Tibial artery (tissue), 4 donors: ENCODE measurements around the gene OTUB1.

Source experiments
- DNase-seq, 2 donors: peaks; one replicate each; pipeline ENCODE4 v3.0.0-alpha.2; 2019
- H3K27ac ChIP-seq, 2 donors: fragments of 200-600 bp; sonication (generic) in 1 of 2; 1 replicate in 1 of 2; 2 replicates in 1 of 2; pipeline ENCODE4 v1.5.1; 2018 to 2019; ENCODE audit warnings: mild to moderate bottlenecking in 1 of 2
- H3K27me3 ChIP-seq, 2 donors: fragments of 200-600 bp; sonication (generic) in 1 of 2; one replicate each; pipeline versions ENCODE4 v1.5.1 to v1.6.0; 2016 to 2019
- H3K36me3 ChIP-seq, 3 donors: fragments of 200-600 bp; sonication (generic) in 2 of 3; one replicate each; pipeline ENCODE4 v1.5.1; 2016 to 2019; ENCODE audit warnings: mild to moderate bottlenecking in 2 of 3
- H3K4me1 ChIP-seq, 4 donors: fragments of 200-600 bp; sonication (generic) in 2 of 4; 1 replicate in 3 of 4; 2 replicates in 1 of 4; pipeline ENCODE4 v1.5.1; 2016 to 2019
- H3K4me3 ChIP-seq, 2 donors: fragments of 200-600 bp; sonication (generic) in 1 of 2; 1 replicate in 1 of 2; 2 replicates in 1 of 2; pipeline ENCODE4 v1.5.1; 2018 to 2019; ENCODE audit warnings: mild to moderate bottlenecking in 2 of 2
- H3K9me3 ChIP-seq, 3 donors: fragments of 200-600 bp; sonication (generic) in 1 of 3; one replicate each; pipeline ENCODE4 v1.5.1; 2016 to 2019
- intact Hi-C: fragments of 100-400 bp; cut with DNase I; formaldehyde crosslinking; loops from one replicate; pipeline ENCODE4 v1.15.0; 2023; ENCODE audit warnings: low total_unique reads
- TF ChIP-seq, protein P1 (sequence below), 2 experiments: fragments of 200-600 bp in 1 of 2; fragments of 450-650 bp in 1 of 2; IDR thresholded peaks; one replicate each; pipeline ENCODE4 v1.5.1; 2017 to 2019; ENCODE audit warnings: antibody characterized with exemption in 2 of 2, mild to moderate bottlenecking in 1 of 2, moderate library complexity in 1 of 2

The OTUB1 gene, protein sequence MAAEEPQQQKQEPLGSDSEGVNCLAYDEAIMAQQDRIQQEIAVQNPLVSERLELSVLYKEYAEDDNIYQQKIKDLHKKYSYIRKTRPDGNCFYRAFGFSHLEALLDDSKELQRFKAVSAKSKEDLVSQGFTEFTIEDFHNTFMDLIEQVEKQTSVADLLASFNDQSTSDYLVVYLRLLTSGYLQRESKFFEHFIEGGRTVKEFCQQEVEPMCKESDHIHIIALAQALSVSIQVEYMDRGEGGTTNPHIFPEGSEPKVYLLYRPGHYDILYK

DNA sequence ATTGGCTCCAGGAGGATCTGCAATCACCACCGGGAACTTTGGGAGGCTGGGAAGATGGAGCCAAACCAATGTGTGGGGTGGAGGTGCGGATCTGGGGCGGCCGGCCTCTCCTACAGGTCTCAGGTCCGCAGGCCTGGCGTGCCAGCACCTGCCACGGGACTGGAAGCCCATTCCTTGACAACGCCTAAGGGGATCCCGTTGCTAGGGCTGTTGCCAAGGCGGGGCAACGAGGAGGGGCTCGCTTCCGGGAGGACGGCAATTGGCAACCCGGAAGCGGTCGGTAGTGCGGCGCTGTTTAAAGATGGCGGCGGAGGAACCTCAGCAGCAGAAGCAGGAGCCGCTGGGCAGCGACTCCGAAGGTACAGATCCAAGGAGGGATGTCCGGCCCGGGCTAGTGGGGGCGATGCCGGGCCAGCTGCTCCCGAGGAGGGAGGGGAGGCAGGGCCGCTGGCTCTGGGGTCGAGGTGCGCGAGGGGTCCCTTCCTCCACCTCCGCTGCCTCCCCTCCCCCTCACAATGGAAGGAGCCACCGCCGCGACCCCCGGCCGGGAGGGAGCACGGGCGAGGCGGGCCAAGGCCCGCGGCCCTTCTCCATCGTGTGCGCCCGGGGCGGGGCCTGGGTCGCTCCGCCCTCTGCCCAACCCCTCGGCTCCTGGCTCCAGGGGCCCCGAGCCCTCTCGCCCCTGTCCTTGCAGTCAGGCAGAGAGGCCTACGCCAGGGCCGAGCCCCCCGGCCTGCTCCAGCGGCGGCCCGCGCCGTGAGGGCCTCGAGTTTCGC lies at the start of gene OTUB1:
Gene OTUB1, plus strand, starts transcription at position 283 of the 776 bp plus-strand sequence. Its CDS starts 19 bp downstream, at position 302.
- Histone ChIP-seq H3K4me1 (peaks cover 0 to 23% (median 18%) of the 10 kb centered on the region in 4 donors), H3K4me3 (peak within 1 kb of the TSS; percentile 69 to 97), H3K9me3 (no peaks in the 10 kb centered on the region), H3K27ac (peak within 1 kb of the TSS; percentile 77 to 88), H3K27me3 (no peaks in the 10 kb centered on the region), H3K36me3 (peaks cover 9 to 33% (median 13%) of the 10 kb centered on the region in 3 donors)
- TF ChIP-seq, protein P1, sequence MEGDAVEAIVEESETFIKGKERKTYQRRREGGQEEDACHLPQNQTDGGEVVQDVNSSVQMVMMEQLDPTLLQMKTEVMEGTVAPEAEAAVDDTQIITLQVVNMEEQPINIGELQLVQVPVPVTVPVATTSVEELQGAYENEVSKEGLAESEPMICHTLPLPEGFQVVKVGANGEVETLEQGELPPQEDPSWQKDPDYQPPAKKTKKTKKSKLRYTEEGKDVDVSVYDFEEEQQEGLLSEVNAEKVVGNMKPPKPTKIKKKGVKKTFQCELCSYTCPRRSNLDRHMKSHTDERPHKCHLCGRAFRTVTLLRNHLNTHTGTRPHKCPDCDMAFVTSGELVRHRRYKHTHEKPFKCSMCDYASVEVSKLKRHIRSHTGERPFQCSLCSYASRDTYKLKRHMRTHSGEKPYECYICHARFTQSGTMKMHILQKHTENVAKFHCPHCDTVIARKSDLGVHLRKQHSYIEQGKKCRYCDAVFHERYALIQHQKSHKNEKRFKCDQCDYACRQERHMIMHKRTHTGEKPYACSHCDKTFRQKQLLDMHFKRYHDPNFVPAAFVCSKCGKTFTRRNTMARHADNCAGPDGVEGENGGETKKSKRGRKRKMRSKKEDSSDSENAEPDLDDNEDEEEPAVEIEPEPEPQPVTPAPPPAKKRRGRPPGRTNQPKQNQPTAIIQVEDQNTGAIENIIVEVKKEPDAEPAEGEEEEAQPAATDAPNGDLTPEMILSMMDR (IDR thresholded peaks at IDR 0.05), result no peak
- peak; percentile 90 to 94 for DNase-seq
- intact Hi-C loops, result no loop called here

DNA sequence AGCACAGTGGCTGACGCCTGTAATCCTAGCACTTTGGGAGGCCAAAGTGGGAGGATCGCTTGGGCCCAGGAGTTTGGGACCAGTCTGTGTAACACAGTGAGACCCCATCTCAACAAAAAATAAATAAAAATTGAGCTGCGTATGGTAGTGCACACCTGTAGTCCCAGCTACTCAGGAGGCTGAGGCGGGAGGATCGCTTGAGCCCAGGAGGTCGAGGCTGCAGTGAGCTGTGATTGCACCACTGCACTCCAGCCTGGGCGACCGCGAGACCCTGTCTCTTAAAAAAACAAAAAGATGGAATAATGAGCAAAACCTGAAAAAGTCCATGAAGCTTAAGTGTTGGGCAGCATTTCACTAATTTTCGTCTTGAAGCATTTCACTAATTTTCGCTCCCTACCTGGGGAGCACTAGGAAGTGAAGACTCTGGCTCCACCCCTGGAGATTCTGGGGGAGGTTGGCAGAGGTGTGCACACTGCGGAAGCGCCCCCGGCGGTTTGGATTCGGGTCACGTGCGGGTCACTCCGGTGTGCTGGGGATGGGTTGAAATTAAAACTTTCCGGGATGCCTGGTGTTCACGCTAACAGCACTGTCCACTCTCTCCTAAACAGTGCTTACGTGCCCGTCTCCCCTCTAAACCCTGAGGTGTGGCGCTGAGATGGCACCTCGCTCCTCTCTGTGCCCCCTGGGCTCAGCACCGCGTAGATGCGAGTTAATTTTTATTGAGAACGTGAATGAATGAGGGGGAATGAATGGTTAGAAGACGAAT lies 48.3 kb upstream of the OTUB1 start:
- Histone ChIP-seq H3K4me1 (peaks cover 0 to 35% (median 14%) of the 10 kb centered on the region in 4 donors), H3K9me3 (no peaks in the 10 kb centered on the region), H3K27ac (peak overlapping the region; percentile 67 to 71), H3K36me3 (no peaks in the 10 kb centered on the region), H3K4me3 (peak overlapping the region; percentile 67 to 69), H3K27me3 (no peaks in the 10 kb centered on the region)
- intact Hi-C loops, result no loop called here
- DNase-seq, result no peak
- TF ChIP-seq, protein P1 (IDR thresholded peaks at IDR 0.05), result no peak

DNA sequence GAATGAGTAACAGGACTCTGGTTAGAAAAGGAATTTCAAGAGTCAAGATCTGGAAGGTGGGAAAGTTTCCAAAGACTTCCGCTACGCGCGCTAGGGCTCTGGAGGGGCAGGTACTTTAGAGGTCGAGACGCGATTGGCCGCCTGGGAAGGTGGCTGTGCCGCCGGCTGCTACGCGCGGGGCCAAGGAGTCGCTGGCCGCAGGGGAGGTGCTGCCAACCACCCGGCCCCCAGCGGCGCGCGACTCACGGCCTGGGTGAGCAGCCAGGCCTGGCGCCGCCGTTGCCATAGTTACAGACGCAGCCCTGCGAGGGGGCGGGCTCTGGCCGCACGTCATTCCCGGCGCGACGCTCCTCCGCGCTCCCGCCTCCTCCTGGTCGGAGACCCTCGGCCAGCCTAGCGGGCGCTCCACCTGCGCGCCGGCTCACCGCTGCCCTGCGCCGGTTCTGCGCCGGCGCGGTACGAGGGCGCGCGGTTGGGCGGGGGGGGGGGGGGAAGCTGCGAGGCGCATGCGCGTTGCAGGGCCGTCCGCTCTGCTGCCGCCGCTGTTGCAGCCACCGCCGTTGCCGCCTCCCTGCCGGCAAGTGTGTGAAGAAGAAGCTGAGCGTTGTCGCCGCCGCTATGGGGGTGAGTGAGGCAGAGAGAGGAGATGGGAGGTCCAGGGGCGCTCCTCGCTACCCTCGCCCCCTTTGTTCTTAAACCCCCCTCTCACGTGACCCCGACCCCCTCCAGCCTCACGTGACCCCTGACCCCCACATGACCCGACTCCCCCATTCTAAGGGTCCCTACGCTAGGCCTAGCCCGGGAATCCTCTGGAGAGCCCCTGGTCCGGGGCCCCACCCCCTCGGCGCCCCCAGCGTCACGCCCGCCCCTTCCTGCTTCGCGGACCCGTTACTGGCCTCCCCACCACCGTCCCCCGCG lies 47.5 kb upstream of the OTUB1 start, which contains the start of gene NAA40:
Gene NAA40, plus strand, starts transcription at position 524 of the 918 bp plus-strand sequence. Its CDS starts 95 bp downstream, at position 619.
- intact Hi-C loops, result no loop called here
- H3K36me3 ChIP-seq, result no peaks in the 10 kb centered on the region
- no peaks in the 10 kb centered on the region for H3K27me3 ChIP-seq
- no peaks in the 10 kb centered on the region for H3K9me3 ChIP-seq
- peaks cover 0 to 30% (median 12%) of the 10 kb centered on the region in 4 donors for H3K4me1 ChIP-seq
- peak within 1 kb of the TSS; percentile 67 to 69 for H3K4me3 ChIP-seq
- DNase-seq, result peak; percentile 84 to 92
- H3K27ac ChIP-seq, result peak within 1 kb of the TSS; percentile 67 to 71
- TF ChIP-seq, protein P1 (IDR thresholded peaks at IDR 0.05), result peak in 1 of 2 experiments; percentile 27

DNA sequence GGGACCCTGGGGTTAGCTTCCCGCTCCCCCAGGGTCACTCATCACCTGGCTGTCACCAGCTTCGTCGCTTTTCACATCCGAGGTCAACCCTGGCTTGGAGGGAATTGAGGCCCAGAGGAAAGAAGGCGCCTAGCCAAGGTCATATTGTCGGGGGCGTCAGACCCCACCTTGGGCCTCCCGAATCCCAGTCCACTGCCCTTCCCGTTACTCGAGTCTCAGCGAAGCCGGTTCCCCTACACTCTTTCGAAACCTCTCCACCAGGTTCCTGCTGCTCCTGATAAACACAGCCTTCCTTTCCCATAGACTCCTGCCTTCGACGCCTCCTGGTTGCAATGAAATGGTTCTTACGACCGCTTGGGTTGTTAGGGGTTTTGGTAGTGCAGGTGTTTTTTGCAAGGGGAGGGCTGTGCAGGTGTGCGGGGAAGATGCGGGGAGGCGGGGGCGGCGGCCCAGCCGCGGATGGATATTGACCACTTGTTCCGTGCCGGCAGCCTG lies 46.8 kb upstream of the OTUB1 start:
- no peaks in the 10 kb centered on the region for H3K36me3 ChIP-seq
- no peaks in the 10 kb centered on the region for H3K27me3 ChIP-seq
- peak overlapping the region; percentile 67 to 71 for H3K27ac ChIP-seq
- DNase-seq, result no peak
- peak overlapping the region; percentile 67 to 69 for H3K4me3 ChIP-seq
- intact Hi-C loops, result no loop called here
- no peaks in the 10 kb centered on the region for H3K9me3 ChIP-seq
- TF ChIP-seq, protein P1 (IDR thresholded peaks at IDR 0.05), result no peak
- peaks cover 0 to 25% (median 13%) of the 10 kb centered on the region in 4 donors for H3K4me1 ChIP-seq
